ENCODE results near the gene WASL. TPM values are rescaled to one million over a fixed set of nuclear protein-coding genes. Genes with fewer than 3 reads are reported as not detected.
"Not testable (repeated sequence)": the region's sequence is repeated elsewhere in the genome, so short reads cannot be mapped to it uniquely, and the experiment has no call there.

Gene WASL
- total RNA-seq, 1 donor from 2014 or later, result 42.7 TPM

DNA sequence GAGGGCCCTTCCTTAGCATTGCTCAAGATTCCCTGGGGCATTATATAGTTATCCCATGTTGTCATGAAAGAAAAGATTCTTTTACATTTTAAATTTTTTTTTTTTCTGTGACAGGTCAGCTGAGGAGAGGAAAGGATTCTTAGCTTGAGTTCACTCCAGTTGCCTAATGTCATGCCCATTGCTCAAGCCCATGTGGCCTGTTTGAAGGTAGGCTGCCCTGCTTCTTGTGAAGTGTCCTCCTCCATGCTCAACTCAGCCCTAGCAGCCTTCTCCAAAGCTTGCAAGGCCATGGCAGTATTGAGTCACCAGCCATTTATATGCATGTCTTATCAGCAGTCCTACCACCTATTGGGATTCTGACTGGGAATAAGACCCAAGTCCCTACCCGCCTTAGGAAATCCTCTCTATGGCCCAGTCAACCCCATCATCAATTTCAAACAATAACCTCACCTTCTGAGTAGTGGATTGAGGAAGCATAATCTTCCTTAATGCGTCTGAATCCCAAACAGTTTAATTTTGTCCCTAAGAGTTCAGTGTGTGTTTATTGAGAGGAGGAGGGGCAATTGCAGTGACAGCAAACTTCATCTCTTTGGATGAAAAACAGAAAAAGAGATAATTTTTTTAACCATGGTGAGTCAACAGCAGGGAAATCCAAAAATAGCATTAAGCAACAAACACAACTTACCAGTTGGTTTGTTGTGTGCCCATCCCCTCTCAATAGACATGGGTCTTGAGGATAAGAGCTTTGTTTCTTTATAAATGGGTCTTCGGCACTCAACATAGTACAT, 38.6 kb upstream of the WASL start:
- no peaks in the 10 kb centered on the region for H3K9me3 Mint-ChIP-seq (ENCODE audit: unreplicated experiment)
- H3K36me3 Mint-ChIP-seq (ENCODE audit: unreplicated experiment), result no peaks in the 10 kb centered on the region
- DNase-seq (ENCODE audit: extremely low spot score, unreplicated experiment), result no peak
- no peak overlapping the region for H3K27ac Mint-ChIP-seq (ENCODE audit: unreplicated experiment)
- H3K27me3 Mint-ChIP-seq (ENCODE audit: unreplicated experiment), result peaks cover 12% of the 10 kb centered on the region
- TF ChIP-seq, protein P1, sequence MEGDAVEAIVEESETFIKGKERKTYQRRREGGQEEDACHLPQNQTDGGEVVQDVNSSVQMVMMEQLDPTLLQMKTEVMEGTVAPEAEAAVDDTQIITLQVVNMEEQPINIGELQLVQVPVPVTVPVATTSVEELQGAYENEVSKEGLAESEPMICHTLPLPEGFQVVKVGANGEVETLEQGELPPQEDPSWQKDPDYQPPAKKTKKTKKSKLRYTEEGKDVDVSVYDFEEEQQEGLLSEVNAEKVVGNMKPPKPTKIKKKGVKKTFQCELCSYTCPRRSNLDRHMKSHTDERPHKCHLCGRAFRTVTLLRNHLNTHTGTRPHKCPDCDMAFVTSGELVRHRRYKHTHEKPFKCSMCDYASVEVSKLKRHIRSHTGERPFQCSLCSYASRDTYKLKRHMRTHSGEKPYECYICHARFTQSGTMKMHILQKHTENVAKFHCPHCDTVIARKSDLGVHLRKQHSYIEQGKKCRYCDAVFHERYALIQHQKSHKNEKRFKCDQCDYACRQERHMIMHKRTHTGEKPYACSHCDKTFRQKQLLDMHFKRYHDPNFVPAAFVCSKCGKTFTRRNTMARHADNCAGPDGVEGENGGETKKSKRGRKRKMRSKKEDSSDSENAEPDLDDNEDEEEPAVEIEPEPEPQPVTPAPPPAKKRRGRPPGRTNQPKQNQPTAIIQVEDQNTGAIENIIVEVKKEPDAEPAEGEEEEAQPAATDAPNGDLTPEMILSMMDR (IDR thresholded peaks at IDR 0.05), result no peak
- no peak overlapping the region for H3K4me3 Mint-ChIP-seq (ENCODE audit: unreplicated experiment)
- no peaks in the 10 kb centered on the region for H3K4me1 Mint-ChIP-seq (ENCODE audit: unreplicated experiment)

DNA sequence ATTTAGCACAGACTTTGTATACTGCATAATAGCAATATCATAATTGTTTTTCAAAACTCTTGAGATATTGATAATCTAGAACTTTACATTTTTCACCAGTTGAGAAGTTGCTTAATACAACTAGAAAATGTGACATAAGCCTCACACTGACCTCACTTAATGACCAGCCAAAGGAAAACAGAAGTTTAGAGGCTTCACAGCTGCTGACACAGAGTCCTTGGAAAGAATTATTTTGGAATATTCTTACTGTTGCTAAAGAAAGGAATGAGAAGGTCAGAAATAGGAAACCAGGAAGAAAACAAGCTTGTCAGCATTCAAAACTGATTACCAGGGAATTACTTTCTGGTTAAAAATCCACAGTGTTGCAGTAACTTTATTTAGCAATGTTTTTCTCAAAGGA, 35.5 kb upstream of the WASL start:
- Mint-ChIP-seq H3K4me3 (ENCODE audit: unreplicated experiment) (no peak overlapping the region), H3K9me3 (ENCODE audit: unreplicated experiment) (no peaks in the 10 kb centered on the region), H3K36me3 (ENCODE audit: unreplicated experiment) (no peaks in the 10 kb centered on the region), H3K27me3 (ENCODE audit: unreplicated experiment) (peaks cover 11% of the 10 kb centered on the region), H3K4me1 (ENCODE audit: unreplicated experiment) (no peaks in the 10 kb centered on the region), H3K27ac (ENCODE audit: unreplicated experiment) (no peak overlapping the region)
- TF ChIP-seq, protein P1 (IDR thresholded peaks at IDR 0.05), result no peak
- no peak for DNase-seq (ENCODE audit: extremely low spot score, unreplicated experiment)

DNA sequence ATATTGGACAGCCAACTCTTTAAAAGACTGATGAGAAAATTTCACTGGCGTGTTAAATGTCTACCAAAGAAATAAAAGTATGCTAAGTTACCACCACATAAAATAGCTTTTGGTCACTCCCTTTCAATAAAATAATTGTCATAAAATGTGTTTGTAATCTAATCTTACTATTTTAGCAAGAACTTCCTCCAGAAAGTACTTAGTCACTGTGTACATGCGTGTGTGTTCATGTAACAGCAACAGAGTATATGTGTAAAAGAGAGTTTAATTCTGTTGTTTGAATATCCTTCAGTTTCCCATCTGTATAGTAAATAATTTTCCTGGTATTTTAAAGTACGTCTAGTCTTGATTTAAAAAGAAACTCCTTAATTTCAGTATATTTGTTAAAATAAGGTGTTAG, 35.0 kb upstream of the WASL start:
- Mint-ChIP-seq H3K27ac (ENCODE audit: unreplicated experiment) (no peak overlapping the region), H3K4me3 (ENCODE audit: unreplicated experiment) (no peak overlapping the region), H3K9me3 (ENCODE audit: unreplicated experiment) (no peaks in the 10 kb centered on the region), H3K4me1 (ENCODE audit: unreplicated experiment) (no peaks in the 10 kb centered on the region), H3K27me3 (ENCODE audit: unreplicated experiment) (peaks cover 7% of the 10 kb centered on the region), H3K36me3 (ENCODE audit: unreplicated experiment) (no peaks in the 10 kb centered on the region)
- TF ChIP-seq, protein P1 (IDR thresholded peaks at IDR 0.05), result no peak
- DNase-seq (ENCODE audit: extremely low spot score, unreplicated experiment), result no peak

DNA sequence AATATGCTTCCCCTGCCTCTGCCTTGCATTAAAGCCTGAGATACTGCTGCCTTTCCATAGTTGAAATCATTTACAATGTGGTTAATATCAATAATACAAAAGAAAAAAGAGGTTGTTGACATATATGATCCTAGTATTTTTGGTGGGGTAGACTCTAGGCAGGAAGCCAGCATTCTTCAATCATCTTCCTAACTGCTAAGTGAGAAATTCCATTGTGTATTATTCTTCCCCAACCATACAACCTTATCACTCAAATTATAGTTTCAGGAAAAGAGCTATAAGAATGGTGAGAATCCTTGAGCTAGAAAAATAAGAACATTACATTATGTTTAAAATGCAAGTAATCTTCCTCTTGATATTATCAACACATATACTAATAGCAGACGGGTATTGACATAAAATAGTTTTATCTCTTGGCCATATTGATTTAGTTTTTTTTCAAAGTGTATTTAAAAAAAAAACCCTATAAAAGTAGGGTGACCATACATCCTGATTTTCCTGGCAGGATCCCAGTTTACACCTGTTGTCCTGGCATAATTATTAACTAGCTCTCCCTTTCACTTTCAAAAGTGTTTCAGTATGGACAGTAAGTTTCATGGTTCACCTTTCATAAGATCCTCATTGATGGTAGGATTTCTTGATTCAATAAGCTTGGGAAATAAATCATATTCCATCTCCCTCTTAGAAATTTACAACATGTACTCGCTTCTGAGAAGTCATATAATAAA, 33.4 kb upstream of the WASL start:
- H3K27me3 Mint-ChIP-seq (ENCODE audit: unreplicated experiment), result peaks cover 7% of the 10 kb centered on the region
- no peaks in the 10 kb centered on the region for H3K36me3 Mint-ChIP-seq (ENCODE audit: unreplicated experiment)
- no peak overlapping the region for H3K4me3 Mint-ChIP-seq (ENCODE audit: unreplicated experiment)
- H3K9me3 Mint-ChIP-seq (ENCODE audit: unreplicated experiment), result no peaks in the 10 kb centered on the region
- no peaks in the 10 kb centered on the region for H3K4me1 Mint-ChIP-seq (ENCODE audit: unreplicated experiment)
- no peak for DNase-seq (ENCODE audit: extremely low spot score, unreplicated experiment)
- H3K27ac Mint-ChIP-seq (ENCODE audit: unreplicated experiment), result no peak overlapping the region
- TF ChIP-seq, protein P1 (IDR thresholded peaks at IDR 0.05), result no peak

DNA sequence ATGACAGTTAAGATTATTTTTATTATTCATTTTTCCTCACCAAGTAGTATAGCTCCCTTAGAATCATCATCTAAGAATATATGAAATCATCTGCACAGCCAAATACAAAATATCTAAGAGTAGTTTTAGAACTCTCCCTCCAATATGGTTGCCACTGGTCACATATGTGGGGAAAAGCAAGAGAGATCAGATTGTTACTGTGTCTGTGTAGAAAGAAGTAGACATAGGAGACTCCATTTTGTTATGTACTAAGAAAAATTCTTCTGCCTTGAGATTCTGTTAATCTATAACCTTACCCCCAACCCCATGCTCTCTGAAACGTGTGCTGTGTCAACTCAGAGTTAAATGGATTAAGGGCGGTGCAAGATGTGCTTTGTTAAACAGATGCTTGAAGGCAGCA, 31.7 kb upstream of the WASL start:
- not testable (repeated sequence) for H3K36me3 Mint-ChIP-seq (ENCODE audit: unreplicated experiment); DNase-seq (ENCODE audit: extremely low spot score, unreplicated experiment); H3K27ac Mint-ChIP-seq (ENCODE audit: unreplicated experiment); H3K4me1 Mint-ChIP-seq (ENCODE audit: unreplicated experiment); H3K4me3 Mint-ChIP-seq (ENCODE audit: unreplicated experiment); H3K27me3 Mint-ChIP-seq (ENCODE audit: unreplicated experiment); H3K9me3 Mint-ChIP-seq (ENCODE audit: unreplicated experiment)
